GM18861 (cell line): ENCODE data around the gene TBC1D4.

ENCODE experiments used
- ATAC-seq: cut with Tn5 transposase; IDR thresholded peaks from one replicate; pipeline ENCODE4 v1.9.1; 2021; ENCODE audit not compliant: unreplicated experiment

The TBC1D4 gene

DNA sequence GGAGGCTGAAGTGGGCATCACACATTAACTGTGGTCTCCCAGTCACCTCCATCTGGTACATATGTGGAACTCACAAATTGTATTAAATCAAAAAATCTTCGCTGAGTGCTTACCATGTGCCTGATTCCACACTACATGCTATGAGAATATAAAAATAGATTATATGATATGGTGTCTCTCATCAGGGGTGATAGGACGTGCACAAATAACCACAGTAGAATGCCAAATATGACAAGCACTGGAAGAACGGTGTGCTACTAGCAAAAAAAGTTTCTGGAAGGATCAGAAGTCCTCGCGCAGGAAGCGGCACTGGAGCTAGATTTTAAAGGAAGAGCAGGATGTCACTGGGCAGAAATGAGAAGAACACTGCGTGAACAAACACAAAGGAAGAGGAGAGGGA is 62.3 kb downstream of the TBC1D4 start:
- ATAC-seq, result no peak

DNA sequence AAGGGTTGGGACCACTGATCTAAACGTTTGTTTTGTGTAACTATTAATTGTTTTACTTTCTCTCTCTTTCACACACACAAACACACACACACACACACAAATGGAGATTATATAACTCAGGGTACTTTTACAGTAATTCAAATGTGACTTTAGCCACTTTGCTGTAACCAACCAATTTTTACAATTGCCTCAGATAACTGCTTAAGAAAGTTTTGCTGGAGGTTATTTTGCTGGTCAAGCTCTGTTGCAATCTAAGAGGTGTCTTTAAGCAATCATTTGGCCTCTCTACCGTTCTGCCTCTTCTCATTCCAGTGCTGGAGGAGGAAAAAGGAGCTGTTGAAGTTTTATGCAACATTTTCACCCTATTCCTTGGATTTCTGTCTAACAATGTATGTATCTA is 63.0 kb downstream of the TBC1D4 start:
- ATAC-seq, result no peak

DNA sequence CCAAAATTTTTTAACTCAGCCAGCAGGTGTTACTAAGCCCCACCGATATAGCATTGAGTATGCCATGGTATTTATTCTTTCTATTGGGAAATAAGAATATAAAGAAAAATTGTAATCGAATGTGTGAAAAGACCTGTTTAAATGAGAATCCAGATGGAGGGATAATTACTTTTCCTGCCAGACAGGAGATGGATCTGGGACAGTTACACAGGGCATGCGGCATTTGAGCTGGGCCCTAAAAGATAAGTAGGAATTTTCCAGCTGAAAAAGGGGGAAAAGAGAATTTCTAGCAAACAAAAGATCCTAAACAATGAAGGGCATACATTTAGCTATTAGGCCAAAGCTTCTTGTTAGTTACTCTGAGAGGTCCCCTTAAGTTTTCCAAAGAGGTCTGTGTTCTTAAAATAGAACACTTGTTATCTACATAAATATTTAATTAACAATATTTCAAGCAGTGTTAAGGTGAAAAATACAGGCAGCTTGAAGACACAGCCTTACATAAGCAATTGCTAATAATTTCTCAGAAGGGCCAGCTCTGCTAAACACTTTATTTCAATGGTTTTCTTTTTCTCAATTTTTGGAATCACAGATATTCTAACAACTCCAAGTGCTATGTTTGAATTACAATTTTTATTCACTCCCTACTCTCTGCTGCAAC is 63.7 kb downstream of the TBC1D4 start:
- ATAC-seq, result no peak

DNA sequence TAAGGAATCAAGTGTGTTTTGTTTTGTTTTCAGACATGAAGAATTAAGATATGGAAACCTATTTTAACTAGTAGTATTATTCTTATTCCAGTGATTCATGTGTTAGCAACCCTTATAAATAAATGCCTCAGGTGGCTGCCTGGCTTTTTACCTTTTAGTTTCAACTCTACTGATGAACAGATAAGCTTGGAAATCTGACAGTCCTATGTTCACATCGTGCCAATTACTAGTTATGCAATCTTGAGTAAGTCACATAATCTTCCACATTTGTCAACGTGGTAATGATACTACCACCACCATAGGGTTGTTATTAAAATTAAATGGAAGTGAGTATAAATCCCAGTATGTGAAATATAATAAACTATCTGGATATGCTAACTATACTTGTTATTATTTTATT is 64.3 kb downstream of the TBC1D4 start:
- no peak for ATAC-seq

DNA sequence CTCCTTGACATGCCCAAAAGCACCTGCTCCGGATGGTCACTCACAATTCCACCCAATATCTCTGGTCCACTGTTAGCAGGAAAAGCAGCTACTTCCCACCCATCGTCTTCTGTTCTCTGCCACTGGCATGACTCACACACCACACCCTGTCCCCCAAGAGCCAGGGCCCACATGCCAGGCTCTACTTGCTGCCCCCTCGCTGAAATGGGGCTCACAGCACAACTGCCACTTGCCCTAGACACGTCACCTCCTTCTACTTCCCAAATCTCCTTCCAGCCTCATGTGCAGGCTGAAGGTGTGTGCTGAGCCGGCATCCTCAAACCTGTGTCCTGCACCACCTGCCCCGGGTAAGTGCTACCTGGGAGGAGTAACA is 65.0 kb downstream of the TBC1D4 start:
- ATAC-seq, result peak; percentile 5

DNA sequence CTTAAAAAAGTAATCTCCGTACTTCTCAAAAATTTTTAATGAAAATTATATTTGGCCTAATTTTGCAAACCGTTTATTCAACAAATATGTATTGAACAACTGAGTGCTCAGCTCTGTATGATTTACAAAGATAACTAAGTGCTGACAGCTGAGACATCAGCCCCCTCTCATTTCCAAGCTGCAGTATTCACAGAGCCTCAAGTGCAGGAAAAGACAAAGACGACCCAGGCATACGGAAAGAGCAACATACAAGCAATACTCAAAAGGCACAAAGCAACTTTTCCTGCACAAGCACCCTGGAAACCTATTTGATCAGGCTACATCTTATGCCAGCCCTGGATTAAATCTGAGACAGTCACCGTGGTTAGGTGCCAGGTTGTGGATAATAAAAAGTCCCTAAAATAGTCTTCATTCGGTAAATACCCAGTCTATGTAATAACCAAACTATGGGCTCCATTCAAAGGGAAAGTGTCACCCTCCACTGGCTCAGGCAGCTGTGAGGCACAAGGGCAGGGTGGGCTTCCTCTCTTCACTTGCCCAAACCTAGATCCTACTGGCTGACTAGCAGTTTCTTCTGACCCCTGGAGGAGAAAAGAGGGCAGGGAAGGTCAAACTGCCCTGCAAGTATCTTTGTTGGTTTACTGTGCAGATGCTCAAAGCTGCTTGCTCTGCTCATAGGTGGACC is 65.5 kb downstream of the TBC1D4 start:
- peak; percentile 84 for ATAC-seq

DNA sequence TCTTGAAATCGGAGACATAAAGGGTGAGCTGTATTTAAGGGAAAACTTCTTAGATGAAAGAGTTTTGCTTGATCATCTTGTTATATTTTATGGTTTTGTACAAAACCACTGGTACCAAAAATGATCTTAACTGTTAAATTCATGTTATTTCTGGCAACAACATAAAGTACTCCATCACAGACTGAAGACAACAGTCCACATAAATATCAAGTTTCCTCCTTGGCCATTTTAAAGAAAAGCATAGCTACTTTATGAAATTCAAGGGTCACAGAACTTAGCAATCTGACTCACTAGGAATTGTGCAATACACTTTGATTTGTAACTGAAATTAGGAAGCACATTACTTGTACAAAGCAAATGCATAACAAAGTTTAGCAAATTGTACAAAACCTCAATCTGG is 66.3 kb downstream of the TBC1D4 start:
- ATAC-seq, result no peak

DNA sequence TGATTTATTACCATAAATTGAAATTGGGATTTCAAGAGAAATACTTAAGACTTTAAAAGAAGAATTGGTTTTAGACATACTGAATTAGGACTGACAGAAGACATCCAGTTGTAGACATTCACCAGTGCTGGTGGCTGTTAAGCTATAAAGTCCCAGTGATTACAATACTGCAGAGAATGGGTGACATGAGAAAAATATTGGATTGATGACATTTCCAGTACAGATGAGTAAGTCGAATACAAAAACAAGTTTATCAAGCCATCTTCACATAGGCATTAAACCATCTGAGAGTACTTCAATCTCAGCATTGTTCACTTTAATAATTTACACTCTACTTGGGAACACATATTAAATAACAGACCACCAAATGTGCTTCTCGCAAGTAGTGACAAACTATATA is 66.8 kb downstream of the TBC1D4 start:
- no peak for ATAC-seq

DNA sequence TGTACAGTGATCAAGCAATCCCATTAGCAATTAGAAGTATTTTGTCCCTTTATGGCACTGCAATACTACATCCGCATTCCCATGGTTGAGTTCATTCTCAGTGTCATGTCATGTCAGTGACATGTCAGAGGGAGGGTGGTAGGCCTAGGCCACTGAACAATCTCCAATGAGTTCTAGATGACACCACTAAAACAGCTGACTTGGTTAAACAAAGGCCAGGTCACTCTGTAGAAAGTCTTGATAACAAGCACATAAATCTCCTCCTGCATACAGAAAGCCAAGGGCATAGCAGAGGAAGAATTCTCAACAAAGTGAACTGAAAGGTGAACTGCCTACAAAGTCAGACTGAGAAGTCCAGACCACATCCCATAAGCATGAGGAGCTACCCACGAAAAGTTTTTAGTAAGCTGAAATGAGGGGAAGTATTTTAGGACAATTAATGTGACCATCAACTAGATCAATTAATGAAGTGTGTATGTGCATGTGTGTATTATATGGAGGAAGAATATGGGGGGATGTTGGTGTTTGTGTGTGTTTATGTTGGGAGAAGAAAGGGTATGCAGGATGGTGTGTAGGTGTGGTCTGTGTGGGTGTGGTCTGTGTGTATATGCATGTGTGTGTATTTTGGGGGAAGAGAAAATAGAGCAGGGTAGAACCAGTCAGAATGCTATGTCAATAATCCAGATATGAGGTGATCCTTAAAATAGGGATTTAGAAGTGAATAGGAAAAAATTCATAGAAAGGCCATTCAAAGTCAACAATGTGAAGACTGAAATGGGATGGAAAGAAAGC is 67.7 kb downstream of the TBC1D4 start:
- ATAC-seq, result no peak

DNA sequence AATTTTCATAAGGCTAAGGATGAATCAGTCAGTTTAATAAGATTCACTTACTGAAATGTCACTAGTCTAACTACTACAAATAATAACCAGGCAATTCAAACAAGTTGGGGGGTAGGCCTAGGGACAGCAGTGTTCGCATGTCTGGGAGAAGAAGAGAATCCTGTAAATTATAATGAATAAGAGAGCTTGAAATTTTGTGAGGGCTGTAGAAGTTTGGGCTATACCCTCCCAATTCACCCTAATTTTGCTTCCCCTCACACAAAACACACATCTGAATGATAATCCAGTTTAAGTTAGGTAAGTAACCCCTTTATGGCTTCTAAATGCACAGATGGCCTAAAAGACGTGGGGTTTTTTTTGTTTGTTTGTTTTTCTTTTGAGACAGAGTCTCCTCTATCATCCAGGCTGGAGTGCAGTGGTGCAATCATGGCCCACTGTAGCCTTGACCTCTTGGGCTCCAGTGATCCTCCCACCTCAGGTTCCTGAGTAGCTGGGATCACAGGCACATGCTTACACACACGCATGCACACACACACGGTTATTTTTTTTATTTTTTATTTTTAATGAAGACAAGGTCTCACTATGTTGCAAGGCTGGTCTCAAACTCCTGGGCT is 69.9 kb downstream of the TBC1D4 start:
- ATAC-seq, result no peak

DNA sequence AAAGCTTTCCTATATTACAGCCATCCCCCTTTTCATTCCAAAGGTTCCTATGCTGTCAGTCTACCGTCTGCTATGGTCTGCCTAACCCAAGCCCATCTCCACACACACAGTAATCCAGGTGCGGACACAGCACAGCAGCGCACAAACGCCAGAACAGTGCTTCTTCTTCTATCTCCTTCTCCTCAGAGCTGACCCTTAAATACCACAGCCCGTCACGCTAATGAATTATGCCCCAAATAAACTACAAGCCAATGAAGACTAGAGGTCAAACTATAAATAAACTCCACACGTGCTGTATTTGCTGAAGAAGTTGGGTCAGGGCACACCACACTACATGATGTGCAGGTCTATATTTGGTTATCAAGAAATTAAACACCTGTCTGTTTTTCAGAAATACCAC is 71.8 kb downstream of the TBC1D4 start:
- no peak for ATAC-seq

DNA sequence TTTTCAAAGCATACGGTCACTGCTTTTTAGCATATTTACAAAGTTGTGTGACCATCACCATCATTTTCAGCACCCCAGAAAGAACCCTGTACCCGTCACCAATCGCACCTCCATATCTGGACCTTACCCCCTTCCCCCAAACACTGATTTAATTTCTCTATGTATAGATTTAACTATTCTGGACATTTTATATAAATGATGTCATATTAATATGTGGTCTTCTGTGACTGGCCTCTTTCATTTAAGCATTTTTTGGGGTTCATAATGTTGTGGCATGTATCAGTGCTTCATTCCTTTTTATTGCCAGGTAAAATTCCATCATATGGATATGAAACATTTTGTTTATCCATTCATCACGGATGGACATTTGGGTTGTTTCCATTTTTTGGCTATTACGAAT is 74.0 kb downstream of the TBC1D4 start:
- ATAC-seq, result no peak

DNA sequence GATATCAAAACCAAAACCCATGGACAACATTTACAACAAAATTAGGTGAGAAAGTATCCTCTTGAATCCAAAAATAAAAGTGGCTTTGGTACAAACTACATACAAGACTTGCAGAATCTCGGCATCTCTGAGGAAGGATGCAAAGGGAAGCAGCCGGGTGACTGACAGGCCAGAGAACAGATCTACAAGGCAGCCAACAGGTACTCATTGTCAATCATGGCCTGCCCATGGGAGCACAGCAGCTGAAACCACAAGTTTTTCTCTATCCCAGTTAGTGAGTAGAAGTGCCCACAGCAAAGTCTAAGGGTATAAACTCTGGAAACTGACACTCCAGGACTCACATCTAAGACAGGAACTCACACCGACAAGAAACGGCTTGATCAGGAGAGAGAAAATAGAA is 74.5 kb downstream of the TBC1D4 start:
- no peak for ATAC-seq

DNA sequence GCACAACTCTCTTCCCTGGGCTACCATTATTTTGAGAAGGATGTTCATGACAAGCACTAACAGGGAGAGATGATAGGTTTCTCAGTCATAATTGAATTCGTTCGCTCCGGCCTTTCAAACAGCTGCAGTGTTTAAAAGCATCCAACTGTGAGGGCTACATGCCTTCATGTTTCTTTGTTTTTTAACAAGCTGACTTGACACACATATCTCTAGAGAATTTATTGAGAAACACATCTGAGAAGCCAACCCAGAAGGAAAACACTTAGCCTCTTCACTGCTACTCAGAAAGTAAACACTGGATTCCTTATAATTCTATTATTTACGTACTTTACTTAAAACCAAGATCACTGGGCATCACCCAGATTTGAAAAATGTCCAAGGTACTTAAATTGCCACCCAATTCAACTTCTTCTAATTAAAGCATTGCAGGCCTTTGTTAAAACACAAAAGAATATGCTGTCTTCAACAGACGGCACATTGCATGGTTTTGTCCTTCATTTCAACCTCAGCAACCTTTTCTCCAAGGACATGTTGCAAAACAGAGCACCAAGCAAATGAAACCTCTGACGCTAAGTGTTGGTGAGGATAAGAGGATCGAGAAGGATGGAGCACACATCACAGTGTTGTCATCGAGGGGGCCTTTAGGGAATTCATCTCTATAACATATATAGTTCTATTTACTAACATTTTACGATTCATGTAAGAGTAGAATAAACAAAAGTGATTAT is 75.8 kb downstream of the TBC1D4 start:
- ATAC-seq, result no peak

DNA sequence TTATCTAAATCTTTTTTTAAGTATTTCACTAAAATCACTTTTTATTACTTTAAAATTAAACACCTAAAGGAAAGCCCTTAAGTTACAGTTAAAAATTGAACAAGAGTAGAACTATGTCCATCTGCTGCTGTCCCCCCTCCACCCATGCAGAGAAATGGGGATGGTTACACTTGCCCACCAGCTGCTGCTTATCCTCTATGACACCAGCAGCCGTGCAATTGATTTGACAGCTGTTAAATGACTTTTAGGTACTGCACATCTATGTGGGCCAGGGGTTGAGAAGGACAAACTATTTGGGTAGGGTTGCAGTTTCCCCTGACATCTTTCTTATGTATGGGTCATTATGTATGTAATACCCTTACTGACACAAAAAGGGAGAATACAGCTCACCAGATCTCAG is 77.2 kb downstream of the TBC1D4 start:
- ATAC-seq, result no peak

DNA sequence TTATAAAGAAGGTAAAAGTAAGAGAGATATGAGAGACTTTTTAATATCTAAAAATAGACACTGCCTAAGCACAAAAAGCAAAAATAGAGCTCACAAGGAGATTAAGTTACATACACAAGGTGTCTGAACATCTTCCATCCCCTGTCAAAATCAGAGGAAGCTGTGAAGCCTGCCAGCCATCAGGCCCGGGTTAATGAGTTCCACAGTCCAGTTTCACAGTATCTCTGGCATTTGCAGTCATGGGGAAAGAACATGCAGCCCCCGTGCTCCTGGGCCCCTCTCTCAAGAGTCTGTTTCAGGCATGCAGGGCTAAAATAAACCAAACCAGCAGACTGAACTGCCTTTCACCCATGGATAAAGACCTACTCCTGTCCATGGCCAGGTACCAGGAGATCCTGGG is 79.2 kb downstream of the TBC1D4 start:
- peak; percentile 55 for ATAC-seq

DNA sequence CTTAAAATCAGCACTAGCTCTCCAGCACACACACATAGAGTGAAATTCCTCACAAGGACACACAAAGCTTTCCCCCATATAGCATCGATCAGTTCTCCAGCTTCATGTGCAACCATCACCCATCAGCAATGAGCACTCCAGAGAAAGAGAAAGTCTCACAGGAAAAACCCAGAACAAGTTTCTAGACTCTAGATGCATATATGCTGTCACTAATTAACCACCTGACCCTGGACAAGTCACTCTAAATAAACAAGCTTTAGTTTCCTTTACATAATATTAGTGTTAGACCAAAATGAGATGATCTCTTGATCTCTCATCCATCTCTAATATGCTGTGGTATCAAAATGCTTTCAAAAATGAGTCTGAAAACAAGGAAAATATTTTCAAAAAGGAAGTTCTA is 81.2 kb downstream of the TBC1D4 start:
- peak; percentile 63 for ATAC-seq

DNA sequence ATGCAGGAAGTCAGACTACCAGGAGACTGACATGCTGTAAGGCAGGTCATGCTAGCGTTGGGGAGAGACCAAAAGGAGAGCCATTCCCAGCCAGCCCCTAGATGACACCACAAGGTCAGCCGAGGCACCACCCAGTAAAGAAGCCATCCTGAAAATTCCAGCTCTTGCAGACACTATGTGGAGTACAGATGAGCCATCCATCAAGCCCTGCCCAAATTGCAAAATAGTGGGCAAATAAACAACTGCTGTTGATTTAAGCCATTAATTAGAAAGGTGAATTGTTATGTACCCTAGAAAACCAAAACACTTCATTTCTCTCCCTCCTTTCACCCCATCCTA is 82.1 kb downstream of the TBC1D4 start:
- ATAC-seq, result no peak

DNA sequence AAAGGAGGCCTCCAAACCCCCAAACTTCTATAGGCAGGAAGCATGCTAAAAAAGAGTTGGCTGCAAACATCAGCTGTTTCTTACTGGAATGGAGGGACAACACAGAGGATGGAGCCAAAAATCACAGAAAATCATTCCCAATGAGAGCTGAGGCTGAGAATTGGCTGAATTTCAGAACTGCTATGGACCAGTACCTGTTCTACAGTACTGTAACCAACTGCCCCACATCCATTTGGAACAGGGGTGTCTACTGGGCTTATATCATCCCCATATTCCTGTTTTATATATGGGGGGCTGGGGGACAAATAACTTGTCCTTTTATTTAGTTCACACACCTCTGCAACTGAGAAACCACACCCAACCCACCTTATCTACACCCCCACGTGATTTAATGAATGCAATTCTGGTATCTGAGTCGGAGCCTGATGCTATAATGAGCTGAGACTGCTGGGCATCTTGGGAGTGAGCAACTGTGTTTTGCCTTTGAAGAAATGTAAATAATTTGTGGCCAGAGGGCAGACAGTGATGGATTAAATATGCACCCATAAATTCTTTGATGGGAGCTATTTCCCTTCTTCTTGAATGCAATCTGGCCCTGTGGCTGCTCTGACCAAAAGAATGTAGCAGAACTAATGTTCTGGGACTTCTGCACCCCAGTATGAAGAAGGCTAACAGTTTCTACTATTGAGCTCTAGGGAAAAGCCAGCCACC is 82.6 kb downstream of the TBC1D4 start:
- ATAC-seq, result no peak

DNA sequence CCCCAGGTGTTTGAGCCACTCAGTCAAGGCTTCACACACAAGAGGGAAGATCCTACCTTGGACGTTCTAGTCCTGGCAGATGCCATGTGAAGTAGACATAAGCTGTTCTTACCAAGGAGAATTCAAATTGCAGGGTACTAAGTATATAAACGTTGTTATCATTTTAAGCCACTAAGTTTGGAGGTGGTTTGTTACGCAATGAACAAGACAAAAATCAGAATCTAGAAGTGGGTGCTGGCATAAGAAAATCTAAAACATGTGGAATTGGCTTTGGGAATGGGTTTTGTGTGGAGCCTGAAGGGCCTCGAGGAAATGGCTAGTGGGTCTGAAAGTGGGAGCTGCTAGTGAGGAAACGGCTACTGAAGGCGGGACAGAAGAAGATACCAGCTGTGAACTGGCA is 83.9 kb downstream of the TBC1D4 start:
- no peak for ATAC-seq

DNA sequence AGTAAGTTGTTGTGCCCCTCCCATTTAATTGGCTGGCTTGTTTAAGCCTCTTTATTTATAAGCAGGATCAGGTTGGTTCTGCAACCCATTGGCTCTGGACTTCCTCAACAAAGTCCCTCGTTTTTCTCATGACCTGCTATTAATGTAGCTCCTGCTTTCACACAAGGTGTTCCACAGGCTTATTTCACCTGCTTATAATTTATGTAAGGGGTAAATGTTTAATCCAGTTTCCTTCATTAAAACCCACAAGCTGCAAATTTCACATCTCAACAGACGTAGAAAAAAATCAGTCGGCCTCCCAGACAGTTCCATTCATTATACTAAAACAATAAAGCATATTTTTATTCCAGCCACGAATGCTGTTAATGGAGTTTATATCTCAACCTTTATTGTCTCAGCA is 86.1 kb downstream of the TBC1D4 start:
- no peak for ATAC-seq
